Measurements from ENCODE around the gene CARNS1.
A peak's percentile ranks its signal among the peaks of the same experiment; 100 is the strongest.

Gene CARNS1

DNA sequence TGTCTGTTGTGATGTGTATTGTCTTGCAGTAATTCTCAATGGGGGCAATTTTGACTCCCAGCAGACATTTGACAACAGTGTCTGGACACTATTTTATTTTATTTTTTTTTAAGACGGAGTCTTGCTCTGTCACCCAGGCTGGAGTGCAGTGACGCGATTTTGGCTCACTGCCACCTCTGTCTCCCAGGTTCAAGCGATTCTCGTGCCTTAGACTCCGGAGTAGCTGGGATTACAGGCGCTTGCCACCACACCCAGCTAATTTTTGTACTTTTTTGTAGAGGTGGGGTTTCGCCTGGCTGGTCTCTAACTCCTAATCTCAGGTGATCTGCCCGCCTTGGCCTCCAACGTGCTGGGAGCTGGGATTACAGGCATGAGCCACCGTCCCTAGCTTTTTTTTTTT lies 14.2 kb downstream of the CARNS1 start:
- DNase-seq, result no peak

DNA sequence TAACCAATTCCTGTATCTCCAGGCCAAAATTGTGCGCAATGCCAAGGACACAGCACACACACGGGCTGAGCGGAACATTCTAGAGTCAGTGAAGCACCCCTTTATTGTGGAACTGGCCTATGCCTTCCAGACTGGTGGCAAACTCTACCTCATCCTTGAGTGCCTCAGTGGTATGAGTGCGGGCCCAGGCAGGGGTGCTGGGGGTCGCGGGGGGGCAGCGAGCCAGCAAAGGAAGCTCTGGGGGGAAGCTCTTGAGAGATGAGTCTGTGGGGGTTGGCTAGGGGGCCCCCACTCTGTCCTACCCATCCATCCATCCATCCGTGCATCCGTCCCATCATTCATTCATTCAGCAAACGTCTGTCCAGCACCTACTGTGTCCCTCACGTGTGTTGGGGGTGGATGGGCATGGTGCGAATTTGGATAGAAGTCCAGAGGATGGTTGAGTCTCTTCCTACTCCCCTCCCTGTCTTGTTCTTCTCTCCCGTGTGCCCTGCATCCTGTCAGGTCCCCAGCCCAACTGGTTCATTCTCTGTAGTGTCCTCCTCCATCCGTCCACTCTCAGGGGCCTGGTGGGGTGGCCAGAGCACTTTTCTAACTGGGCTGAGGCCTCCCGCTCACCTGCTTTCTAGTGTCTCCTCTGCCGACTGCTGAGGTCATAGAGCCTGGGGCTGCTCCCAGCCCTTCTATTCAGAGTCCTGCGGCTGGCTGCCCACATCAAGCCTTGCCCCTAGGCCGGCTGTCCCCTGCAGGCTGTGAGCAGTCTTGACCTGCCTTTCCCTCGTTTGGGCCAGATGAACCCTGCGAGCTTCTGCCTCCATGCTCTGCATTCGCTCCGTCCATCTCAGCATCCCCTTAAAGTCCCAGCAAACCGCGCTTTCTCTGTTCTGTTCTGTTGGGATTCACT lies 16.1 kb downstream of the CARNS1 start:
- no peak for DNase-seq

DNA sequence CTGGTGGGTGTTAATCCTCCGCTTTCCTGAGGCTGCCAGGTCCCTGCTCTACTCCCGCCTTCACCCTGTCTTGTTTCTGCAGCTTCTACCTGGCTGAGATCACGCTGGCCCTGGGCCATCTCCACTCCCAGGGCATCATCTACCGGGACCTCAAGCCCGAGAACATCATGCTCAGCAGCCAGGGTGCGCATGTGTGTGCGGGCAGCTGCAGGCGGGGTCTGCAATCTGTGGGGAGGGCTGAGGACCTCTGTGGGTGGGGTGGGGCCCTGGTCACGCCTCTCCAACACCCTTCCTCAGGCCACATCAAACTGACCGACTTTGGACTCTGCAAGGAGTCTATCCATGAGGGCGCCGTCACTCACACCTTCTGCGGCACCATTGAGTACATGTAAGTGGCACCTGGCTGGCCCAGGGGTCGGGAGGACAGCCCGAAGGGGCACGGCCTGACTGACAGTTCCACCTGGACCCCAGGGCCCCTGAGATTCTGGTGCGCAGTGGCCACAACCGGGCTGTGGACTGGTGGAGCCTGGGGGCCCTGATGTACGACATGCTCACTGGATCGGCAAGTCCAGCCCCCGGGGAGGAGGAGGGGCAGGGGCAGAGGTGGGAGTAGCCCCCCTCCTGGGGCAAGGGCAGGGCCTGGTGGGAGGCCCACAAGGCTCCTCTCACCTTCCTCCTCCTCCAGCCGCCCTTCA lies 17.3 kb downstream of the CARNS1 start:
- no peak for DNase-seq

DNA sequence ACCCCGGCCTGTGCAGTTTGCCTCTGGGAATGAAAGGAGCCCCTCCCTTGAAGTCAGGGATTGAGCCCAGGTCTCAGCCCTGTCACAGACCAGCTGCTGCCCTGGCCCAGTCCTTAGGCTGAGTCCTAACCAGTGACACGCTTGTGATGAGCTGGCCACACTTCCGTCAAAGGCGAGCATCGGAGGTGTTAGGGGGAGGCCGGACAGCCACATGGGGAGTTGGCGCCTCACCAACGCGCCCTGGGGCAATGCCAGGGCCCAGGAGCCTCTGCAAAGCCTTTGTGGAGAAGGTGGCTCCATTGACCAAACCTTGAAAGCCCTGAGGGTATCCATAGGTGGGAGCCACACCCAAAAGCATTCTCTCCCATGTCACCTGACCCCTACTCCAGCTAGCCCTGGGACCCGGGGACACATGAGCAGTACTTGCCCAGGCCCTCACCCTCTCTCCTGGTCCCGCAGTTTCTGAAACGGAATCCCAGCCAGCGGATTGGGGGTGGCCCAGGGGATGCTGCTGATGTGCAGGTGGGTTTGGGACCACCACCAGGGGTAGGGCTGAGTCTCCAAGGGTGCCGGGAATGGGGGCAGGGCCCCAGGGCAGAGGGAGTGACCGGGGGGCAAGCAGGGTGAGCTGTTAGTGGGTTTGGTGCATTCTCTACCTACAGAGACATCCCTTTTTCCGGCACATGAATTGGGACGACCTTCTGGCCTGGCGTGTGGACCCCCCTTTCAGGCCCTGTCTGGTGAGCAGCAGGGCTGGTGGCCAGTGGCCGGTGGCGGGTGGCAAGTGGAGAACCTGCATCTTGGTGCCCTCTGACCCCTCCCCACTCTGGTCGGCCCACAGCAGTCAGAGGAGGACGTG lies 18.3 kb downstream of the CARNS1 start:
- no peak for DNase-seq

DNA sequence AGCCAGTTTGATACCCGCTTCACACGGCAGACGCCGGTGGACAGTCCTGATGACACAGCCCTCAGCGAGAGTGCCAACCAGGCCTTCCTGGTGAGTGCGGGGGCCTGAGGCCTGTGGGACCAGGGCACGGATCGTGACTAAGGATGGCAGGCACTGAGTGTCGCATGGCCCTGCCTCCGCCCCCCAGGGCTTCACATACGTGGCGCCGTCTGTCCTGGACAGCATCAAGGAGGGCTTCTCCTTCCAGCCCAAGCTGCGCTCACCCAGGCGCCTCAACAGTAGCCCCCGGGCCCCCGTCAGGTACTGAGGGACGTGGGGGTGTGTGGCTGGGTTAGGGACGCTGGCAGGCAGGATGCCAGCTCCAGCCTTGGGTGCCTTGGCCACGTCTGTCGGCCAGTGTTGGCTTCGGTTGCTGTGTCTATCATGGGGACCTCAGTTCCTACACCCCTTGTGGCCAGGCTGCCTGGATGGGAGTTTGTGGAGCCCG lies 19.0 kb downstream of the CARNS1 start:
- DNase-seq, result no peak

DNA sequence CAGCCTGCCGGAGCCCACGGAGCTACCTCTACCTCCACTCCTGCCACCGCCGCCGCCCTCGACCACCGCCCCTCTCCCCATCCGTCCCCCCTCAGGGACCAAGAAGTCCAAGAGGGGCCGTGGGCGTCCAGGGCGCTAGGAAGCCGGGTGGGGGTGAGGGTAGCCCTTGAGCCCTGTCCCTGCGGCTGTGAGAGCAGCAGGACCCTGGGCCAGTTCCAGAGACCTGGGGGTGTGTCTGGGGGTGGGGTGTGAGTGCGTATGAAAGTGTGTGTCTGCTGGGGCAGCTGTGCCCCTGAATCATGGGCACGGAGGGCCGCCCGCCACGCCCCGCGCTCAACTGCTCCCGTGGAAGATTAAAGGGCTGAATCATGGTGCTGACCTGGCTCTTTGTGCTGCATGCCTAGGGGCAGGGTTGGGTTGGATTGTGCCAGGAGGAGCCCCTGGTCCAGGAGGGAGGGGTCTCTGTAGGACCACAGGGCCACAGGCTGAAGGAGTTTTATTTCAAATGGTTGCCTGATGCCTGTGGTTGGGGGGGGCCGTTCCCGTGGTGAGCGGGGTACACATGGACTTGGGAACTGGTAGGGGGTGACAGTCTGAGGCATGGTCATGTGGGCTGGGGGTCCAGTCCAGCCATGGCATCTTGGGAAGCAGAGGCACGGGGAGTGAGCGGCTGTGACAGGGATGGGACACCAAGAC lies 19.7 kb downstream of the CARNS1 start:
- DNase-seq, result no peak

DNA sequence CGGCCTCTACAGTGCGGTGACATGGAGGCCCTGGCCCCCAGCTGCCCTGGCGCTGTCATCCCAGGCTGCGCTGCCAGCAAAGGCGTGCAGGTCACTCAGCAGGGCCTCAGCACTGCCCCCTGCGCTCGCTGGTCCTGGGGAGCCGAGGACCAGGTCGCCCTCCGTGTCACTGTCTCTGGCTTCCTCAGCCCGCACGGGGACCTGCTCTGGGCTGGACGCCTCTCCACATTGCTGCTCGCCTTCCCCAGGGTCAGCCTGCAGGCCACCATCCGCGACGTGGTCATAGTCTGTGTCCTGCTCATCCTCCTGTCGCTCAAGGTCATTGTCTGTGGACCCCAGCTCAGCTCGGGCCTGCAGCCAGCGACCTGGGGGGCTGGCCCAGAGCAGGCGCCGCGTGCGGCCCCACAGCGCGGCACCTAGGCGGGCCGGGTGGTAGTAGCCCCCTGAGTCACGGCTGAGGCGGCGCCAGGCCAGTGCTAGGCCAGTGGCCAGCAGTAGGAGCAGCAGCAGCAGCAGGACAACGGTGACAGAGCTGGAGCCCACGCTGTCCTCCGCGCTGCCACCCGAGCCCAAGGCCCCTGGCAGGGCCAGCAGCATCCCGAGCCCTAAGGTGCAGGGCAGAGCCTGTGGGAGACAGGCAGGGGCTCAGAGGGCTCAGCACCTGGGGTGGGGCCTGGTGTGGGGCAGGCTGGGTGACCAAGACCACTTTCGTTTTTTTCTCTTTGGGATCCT lies 20.4 kb downstream of the CARNS1 start:
- no peak for DNase-seq

DNA sequence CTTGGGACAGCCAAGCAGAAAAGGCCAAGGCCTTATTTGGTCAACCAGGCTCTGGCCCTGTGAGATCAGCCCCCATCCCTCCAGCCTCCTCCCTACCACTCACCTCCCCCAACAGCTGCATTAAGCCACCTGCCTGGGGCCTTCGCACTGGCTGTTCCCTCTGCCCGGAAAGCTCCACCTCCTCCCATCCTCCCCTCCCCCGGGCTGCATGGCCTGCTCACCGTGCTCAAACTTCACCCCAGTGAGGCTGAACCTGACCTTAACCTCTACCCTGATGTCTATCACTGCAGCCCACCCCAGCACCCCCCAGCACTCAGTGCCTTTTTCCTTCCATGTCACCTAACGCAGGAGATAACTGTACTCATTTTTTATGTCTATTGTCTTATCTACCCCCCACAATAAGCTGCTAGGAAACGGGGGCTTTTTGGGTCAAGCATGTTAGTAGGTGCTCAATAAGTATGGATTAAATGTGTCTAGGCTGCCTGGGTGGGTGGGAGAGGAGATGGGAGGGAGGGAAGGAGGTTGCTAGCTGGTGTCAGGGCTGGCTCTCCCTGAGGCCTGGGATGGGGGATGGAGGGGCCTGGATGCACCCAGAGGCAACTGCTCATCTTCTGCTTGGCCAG lies 21.1 kb downstream of the CARNS1 start:
- DNase-seq, result no peak

DNA sequence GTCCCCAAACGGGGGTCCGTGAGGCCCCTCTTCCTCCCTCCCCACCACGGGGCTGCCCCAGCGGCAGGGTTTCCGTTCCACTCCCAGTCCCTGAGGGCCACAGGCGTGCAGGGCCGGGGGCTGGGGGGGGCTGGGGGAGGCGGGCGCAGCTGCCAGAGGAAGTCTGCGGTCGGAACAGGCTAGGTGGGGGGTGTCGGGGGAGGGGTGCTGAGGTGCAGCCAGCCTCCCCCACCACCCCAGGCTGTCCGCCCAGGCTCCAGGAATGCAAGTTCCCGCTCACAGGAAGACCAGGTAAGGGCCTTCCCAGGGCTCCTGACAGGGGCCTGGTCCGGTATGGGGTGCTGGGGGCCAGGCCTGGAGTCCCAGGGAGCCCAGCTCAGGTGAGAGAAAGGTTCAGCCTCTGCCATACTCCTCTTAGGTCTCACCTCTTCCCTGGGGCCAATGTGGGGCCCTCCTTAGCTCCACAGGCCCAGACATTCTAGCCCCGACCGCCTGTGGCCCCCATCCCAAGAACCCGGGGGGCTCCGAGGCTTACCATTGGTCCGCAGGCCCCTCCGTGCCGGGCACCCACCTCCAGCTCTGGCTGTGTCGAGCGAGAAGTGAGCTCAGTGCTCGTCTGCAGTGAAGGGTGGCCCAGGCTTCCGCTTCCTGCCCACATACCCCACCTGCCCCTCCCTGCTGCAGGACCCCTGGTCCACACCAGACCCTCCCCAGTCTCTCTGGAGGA lies 21.8 kb downstream of the CARNS1 start, which contains the start of gene PTPRCAP:
TSS of gene PTPRCAP (minus strand) at position 601 of the 727 bp plus-strand sequence. CDS start at position 538, 63 bp downstream.
- no peak for DNase-seq

DNA sequence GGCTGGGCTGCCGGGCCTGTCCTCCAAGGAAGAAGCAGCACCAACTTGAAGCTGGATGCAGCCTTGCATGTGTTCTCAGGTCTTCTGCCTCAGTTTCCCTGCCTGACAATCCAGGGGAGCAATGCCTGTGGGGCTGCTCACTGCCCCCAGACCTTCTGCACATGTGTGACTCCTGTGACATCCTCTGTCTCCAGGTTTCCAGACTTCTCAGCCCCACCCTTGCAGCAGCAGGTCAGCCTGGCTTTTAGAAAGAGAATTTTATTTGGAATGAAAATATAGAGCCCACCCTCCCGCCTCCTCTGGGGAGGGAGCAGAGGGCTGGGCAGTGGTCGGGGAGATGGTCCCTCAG lies 22.3 kb downstream of the CARNS1 start:
- DNase-seq, result no peak

DNA sequence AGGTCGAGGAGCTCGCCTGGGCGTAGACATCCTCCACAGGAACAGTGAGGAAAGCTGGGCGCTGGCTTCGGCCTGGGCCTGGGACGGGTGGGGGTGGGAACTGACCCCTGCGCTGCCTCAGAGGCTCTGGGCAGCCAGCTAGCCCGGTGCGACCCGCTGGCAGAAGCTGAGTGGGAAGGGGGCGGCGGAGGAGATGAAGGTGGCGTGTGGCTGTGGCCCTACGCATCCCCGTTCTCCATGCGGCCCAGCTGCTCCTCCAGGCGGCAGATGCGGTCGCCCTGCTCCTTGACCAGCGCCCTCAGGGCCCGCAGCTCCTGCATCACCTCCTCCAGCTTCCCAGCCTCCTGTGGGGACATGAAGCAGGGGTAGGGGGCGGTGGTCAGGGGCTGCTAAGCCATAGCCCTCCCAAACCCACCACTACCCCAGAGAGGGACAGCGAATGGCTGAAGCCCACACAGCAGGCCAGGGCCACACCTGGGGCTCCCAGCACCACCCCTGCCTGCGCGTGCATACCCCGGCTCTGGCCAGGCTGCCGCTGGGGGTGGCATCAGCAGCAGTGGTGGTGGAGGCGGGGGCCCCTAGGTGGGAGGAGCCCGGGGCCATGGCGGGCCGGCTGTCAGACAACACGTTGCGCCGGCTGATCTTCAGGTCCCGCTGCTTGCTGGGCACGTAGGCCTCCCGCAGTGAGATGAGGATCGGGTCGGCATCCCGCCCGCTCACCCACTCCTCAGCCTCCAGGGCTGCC lies 22.9 kb downstream of the CARNS1 start:
- no peak for DNase-seq

DNA sequence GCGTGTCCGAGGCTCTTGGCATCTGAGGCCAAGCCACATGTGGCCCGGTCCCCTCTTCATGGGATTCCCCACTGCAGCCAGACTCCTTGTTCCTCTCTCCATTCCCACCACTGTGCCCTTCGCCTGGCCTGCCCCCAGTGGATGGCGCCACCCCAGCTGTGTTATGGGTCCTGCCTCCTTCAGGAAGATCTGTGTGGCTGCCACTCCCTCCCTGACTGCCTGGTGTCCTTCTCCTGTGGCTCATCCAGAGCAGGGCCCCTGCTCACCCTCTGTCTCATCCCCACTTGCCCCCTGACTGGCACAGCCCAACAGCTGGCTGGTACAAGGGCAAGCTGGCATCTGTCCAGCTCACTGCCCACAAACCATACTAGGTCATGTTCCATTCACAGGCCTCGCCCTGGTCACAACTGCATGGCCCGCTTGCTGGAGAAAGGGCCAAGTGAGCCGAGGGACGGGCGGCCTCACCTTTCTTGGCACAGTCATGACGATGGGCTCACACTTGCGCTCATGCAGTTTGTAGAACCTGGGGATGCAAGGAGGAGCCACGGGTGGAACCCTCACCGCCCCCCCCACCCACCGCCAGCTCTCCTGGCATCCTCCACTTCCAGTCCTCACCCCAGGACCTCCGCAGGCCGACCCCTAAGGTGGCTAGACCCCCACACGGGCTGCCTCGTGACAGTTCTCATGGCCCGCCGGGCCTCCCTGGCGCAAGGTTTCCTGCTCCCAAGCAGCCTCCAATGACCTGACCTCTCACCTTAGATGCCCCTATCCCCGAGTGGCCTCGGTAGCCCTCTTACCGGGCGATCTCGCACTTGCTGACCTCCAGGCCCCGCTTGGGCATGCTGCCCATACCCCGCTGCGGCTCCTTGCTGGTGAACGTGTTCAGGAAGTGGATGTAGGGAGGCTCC lies 24.1 kb downstream of the CARNS1 start:
- DNase-seq, result peak; percentile 55 to 69

DNA sequence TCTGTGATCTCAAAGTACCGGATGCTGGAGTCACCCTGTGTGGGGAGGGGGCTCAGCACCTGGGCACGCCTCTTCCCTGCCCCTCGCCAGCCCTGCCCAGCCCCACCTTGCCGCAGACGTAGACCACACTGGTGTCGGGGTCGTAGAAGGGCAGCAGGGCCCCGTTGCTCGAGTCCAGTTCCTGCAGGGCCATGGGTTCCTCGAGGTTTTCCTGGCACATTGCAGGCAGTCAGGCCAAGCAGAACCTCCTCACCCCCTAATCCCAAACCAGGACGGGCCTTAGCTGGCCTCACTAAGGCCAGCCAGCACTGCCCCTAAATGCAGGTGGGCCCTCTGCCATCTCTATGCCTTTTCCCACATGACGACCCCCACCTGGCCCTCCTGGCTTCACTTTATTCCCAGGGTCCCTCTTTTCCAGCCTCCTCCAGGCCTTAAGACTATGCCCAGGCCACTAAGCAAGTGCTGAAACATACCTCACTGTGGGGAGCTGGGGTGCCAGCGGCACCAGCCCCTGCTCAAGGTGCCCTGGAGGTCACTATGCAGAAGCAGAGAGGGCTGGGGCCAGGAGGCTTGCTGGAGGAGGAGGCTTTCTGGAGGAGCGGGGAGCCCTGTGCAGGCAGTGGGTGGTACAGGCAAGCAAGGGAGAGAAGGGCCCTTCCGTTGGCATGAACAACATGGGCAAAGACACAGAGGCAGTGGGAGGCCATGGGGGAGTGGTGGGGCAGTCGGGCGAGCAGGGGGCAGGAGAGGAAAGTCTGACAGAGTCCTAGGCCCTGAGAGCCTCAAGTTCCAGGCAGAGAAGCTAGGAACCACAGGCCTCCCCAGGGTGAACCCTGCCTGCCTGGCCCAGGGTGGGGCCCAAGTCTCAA lies 25.0 kb downstream of the CARNS1 start:
- DNase-seq, result no peak

DNA sequence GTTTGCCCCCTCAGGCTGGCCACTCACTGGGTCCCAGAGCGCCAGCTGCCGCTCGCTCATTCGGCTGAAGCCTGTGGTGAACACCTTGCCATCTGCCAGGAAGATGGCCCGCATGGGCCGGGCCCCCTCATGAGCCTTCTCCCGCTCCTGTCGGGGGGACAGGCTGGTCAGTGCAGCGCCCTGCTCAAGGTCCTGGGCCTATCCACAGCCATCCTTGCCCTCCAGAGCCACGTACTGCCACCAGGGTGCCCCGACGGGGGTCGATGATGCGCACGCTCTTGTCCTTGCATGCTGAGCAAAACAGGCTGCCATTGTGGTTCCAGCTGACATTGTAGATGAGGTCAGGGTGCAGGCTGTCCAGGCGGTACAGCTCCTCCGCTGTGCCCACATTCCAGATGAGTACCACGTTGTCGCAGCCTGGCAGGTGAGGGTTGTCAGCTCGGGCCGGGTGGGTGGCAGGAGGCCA lies 25.7 kb downstream of the CARNS1 start:
- DNase-seq, result no peak

DNA sequence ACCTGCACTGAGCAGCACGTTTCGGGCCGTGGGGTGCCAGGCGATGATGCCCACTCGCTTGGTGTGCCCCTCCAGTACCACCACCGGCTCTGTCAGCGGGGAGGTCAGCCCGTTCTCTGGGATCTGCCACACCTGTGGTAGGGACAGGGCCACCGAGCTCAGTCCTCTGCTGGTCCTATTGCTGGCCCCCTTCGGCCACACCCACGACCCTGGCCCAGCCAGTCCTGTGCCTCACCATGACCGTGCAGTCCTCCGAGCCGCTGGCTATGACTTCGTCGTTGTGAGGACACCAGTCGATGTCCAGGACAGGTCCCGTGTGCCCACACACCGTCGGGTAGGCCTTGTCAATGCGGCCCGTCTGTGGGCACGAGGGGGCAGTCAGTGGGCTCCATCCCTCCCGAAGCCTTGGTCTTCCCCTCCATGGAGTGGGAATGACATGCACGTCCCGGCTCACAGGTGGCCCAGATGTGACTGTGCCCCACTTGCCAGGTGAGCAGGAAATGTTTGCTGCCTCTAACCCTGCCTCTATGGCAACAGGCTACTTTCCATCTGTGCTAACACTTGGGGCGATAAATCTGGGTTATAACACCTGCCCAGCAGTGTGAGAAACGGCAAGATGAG lies 26.4 kb downstream of the CARNS1 start:
- no peak for DNase-seq

DNA sequence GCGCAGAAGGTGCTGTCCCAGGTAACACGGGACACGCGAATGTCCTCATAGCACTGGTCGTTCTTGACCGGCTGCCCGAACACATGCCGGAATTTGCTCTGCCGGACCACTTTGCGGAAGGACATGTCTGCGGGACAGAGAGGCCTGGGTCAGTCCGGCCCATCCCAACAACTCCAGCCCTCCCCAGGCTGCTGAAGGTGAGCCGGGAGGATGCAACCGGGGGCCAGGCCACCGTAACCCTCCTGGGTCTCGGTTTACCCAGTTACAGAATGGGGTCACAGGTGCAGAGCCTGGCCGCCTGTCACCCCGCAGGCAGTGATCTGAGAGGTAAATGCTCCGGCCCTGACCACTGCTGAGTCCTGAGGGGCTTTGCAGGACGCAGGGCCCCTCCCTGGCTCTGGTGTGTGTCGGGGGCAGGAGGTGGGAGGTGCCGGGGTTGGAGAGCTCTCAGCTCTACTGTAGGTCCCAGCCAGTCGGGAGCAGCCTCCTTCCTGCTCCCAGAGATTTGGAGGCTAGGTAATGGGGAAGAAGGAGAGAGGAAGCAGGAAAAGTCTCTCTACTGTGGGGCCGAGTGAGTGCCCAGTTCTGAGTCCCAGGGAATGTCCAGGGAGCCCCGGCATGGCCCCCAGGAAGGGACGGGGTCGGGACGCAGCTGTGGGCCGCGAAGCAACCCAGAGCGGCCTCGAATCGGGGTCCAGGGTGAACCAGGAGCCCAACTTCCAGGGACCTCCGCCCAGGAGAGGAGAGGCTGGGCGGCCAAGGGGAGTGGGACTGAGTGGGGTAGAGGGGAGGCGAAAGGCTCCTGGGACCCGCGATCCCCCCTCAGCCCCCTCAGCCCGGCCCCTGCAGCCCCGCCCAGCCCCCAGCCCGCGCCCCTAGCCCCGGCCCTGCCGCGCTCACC lies 27.3 kb downstream of the CARNS1 start:
- no peak for DNase-seq

All from inflammatory macrophage (primary cell).